ENCODE results near the gene CSNK2A2.

Gene CSNK2A2

GRCh38 chr16:58128181-58128631 is 69.7 kb downstream of the CSNK2A2 start:
- Histone ChIP-seq H3K4me1 (ENCODE audit: low read depth, poor library complexity, severe bottlenecking) (peaks cover 25% of the 10 kb centered on the region), H3K27me3 (ENCODE audit: insufficient read depth, low read depth) (no peaks in the 10 kb centered on the region), H3K4me3 (IDR thresholded peaks at IDR 0.05; ENCODE audit: insufficient read depth, low read depth, low read length) (no peak overlapping the region), H3K9ac (peak overlapping the region; percentile 14; the same call in 1 of the 2 replicates), H3K36me3 (ENCODE audit: insufficient read depth) (no peaks in the 10 kb centered on the region), H2AFZ (ENCODE audit: low read depth) (no peak overlapping the region), H3K27ac (no peak overlapping the region), H4K20me1 (ENCODE audit: insufficient read depth) (no peaks in the 10 kb centered on the region), H3K79me2 (ENCODE audit: insufficient read depth, low read depth) (peaks cover 56% of the 10 kb centered on the region), H3K4me2 (peak overlapping the region; percentile 74)
- TF ChIP-seq CTCF (conservative IDR thresholded peaks at IDR 0.05; ENCODE audit: low read depth, low read length), result no peak

- H3K27me3 ChIP-seq (ENCODE audit: insufficient read depth, low read depth), result no peaks in the 10 kb centered on the region
- H3K9ac ChIP-seq, result no peak overlapping the region
- TF ChIP-seq CTCF (conservative IDR thresholded peaks at IDR 0.05; ENCODE audit: low read depth, low read length), result no peak
- H3K4me2 ChIP-seq, result peak overlapping the region; percentile 74
- no peaks in the 10 kb centered on the region for H3K36me3 ChIP-seq (ENCODE audit: insufficient read depth)
- no peak overlapping the region for H3K27ac ChIP-seq
- H2AFZ ChIP-seq (ENCODE audit: low read depth), result no peak overlapping the region
- H3K79me2 ChIP-seq (ENCODE audit: insufficient read depth, low read depth), result peaks cover 62% of the 10 kb centered on the region
- H3K4me3 ChIP-seq (IDR thresholded peaks at IDR 0.05; ENCODE audit: insufficient read depth, low read depth, low read length), result no peak overlapping the region
- peaks cover 28% of the 10 kb centered on the region for H3K4me1 ChIP-seq (ENCODE audit: low read depth, poor library complexity, severe bottlenecking)
- H4K20me1 ChIP-seq (ENCODE audit: insufficient read depth), result no peaks in the 10 kb centered on the region
These were observed 70.3 kb downstream of the CSNK2A2 start for GRCh38 chr16:58127634-58128033.

- Histone ChIP-seq H2AFZ (ENCODE audit: low read depth) (no peak overlapping the region), H4K20me1 (ENCODE audit: insufficient read depth) (no peaks in the 10 kb centered on the region), H3K4me1 (ENCODE audit: low read depth, poor library complexity, severe bottlenecking) (peaks cover 34% of the 10 kb centered on the region), H3K4me3 (IDR thresholded peaks at IDR 0.05; ENCODE audit: insufficient read depth, low read depth, low read length) (no peak overlapping the region), H3K27ac (no peak overlapping the region), H3K27me3 (ENCODE audit: insufficient read depth, low read depth) (no peaks in the 10 kb centered on the region), H3K9ac (no peak overlapping the region), H3K36me3 (ENCODE audit: insufficient read depth) (no peaks in the 10 kb centered on the region), H3K4me2 (peak overlapping the region; percentile 74), H3K79me2 (ENCODE audit: insufficient read depth, low read depth) (peaks cover 67% of the 10 kb centered on the region)
- no peak for TF ChIP-seq CTCF (conservative IDR thresholded peaks at IDR 0.05; ENCODE audit: low read depth, low read length)
These were observed 70.8 kb downstream of the CSNK2A2 start for GRCh38 chr16:58127033-58127556.

- Histone ChIP-seq H3K4me2 (peak overlapping the region; percentile 74; the same call in 1 of the 2 replicates), H3K27ac (no peak overlapping the region)
These were observed 71.4 kb downstream of the CSNK2A2 start for GRCh38 chr16:58126451-58126961.

More at GRCh38 chr16:58126451-58126961, 71.4 kb downstream of the CSNK2A2 start:
- H3K4me3 ChIP-seq (IDR thresholded peaks at IDR 0.05; ENCODE audit: insufficient read depth, low read depth, low read length), result no peak overlapping the region
- H2AFZ ChIP-seq (ENCODE audit: low read depth), result no peak overlapping the region
- H4K20me1 ChIP-seq (ENCODE audit: insufficient read depth), result peaks cover 3% of the 10 kb centered on the region; the same call in 1 of the 2 replicates
- H3K36me3 ChIP-seq (ENCODE audit: insufficient read depth), result no peaks in the 10 kb centered on the region
- TF ChIP-seq CTCF (conservative IDR thresholded peaks at IDR 0.05; ENCODE audit: low read depth, low read length), result no peak
- H3K27me3 ChIP-seq (ENCODE audit: insufficient read depth, low read depth), result no peaks in the 10 kb centered on the region
- no peak overlapping the region for H3K9ac ChIP-seq
- H3K4me1 ChIP-seq (ENCODE audit: low read depth, poor library complexity, severe bottlenecking), result peaks cover 40% of the 10 kb centered on the region
- peaks cover 73% of the 10 kb centered on the region for H3K79me2 ChIP-seq (ENCODE audit: insufficient read depth, low read depth)
